Measurements from ENCODE around the gene JAK1.

JAK1 gene

DNA sequence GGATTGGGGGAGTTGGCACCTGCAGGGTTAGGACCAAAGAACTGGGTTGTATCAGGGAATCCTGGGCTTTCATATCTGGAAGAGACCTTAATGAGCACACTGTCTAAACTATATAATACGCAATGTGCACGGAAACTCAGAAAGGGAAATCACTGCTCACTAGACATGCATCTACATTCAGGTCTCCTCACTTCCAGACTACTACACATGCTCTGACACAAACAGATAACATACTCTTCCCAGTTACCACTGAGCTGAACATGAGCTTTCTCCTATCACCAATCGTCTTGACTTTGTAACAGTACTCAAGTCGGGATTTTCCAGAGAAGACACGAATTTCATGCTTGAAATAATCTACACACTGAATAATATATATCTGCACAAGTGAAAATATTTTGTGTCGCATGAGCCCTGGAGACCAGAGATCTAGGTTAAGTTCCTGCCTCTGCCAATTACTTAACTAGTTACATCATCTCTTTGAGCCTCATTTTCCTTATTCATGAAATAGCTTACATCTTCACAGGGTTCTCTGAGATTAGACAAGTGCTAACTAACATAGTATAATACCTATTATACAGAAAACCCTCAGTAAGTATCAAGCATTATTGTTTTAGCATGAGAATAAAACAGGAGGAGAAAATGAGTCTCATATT, 101.1 kb downstream of the JAK1 start:
- Histone ChIP-seq H3K4me1 (ENCODE audit: control insufficient read depth, insufficient read depth, low read length) (peaks cover 4% of the 10 kb centered on the region), H3K9ac (ENCODE audit: low read depth, low read length) (no peak overlapping the region), H3K27me3 (ENCODE audit: control insufficient read depth, insufficient read depth, low read length) (no peaks in the 10 kb centered on the region), H3K9me3 (ENCODE audit: control insufficient read depth, insufficient read depth, low read length) (no peaks in the 10 kb centered on the region), H3K4me3 (ENCODE audit: low read depth, low read length) (no peak overlapping the region), H3K36me3 (ENCODE audit: control insufficient read depth, insufficient read depth, low read length) (peaks cover 4% of the 10 kb centered on the region)

DNA sequence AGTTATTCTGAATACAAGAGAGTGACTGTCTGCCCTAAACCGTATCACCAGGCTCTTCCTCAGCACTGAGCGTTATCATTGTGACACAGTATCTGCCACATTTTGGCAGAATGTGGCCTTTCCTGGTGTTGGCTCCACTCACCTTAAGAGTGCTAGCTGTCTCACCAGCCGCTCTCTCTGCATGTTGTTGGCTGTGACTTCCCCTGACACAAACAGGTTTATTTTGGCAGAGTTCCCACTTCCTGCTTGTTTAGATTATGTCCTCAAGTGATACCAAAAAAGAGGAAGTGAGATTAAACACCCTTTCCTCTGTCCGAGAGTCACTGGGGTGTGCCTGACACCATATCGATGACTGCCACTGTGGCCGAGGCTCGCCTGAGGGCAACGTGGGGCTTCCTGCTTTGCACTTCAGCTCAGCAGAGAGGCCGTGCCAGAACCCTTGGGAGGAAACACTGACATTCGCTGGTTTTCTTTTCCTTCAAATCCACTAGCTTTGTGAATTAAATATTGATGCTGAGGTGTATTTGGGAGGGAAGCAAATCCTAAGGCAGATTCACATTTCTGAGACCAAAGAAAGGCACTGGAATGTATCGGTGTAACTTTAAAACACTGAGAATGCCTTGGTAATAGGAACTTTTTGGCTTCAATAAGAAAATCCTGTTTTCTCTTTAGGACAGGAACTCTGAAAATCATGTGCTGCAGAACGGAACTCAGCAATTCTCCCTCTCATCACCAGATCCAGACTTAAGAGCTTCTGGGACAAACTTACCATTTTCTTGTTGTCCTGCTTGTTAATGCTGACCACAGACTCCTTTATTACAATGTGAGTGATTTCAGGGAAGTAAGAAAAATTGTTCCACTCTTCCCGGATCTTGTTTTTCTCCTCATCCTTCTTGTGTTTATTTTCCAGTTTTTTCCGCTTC, 102.1 kb downstream of the JAK1 start:
- peaks cover 4% of the 10 kb centered on the region for H3K4me1 ChIP-seq (ENCODE audit: control insufficient read depth, insufficient read depth, low read length)
- H3K9ac ChIP-seq (ENCODE audit: low read depth, low read length): no peak overlapping the region
- no peaks in the 10 kb centered on the region for H3K9me3 ChIP-seq (ENCODE audit: control insufficient read depth, insufficient read depth, low read length)
- H3K4me3 ChIP-seq (ENCODE audit: low read depth, low read length): no peak overlapping the region
- no peaks in the 10 kb centered on the region for H3K27me3 ChIP-seq (ENCODE audit: control insufficient read depth, insufficient read depth, low read length)
- peaks cover 8% of the 10 kb centered on the region for H3K36me3 ChIP-seq (ENCODE audit: control insufficient read depth, insufficient read depth, low read length)

DNA sequence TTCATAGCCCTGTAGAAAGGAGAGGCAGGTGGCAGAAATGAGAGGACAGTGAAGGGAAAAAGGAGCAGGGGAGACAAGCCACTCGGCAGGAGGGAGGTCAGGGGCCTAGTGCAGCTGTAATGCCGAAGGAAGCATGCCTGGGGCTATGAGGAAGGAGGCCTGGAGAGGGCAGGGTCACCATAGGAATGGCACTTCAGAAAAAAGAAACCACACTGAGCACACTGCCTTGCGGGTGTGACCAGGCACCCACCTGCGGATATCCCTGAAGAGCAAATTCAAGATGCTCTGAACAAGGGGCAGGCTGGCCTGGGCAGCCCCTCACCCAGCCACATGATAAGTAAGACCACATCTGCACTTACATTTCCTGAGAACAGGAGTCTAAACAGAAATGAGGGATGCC, 104.7 kb downstream of the JAK1 start:
- no peaks in the 10 kb centered on the region for H3K27me3 ChIP-seq (ENCODE audit: control insufficient read depth, insufficient read depth, low read length)
- H3K4me3 ChIP-seq (ENCODE audit: low read depth, low read length): no peak overlapping the region
- peaks cover 4% of the 10 kb centered on the region for H3K4me1 ChIP-seq (ENCODE audit: control insufficient read depth, insufficient read depth, low read length)
- H3K9me3 ChIP-seq (ENCODE audit: control insufficient read depth, insufficient read depth, low read length): no peaks in the 10 kb centered on the region
- H3K36me3 ChIP-seq (ENCODE audit: control insufficient read depth, insufficient read depth, low read length): peaks cover 5% of the 10 kb centered on the region
- no peak overlapping the region for H3K9ac ChIP-seq (ENCODE audit: low read depth, low read length)

DNA sequence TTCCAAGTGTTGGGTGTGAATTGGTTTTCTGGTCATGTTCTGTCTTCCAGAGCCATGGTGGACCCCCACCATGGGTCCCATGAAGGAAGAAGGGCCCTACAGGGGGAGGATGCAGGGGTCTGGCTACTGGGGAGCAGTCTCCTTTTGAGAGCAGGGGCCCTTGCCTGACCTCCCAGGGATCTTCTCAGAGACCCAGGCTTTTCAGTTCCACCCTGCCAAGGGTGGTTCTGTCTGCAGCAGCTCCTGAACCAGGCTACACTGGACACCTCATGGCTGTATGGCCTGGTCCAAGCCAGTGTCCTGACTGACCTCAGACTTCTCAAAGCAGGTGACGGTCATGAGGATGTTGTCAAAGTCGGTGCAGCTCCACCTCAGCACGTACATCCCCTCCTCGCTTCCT, 109.0 kb downstream of the JAK1 start:
- Histone ChIP-seq H3K4me1 (ENCODE audit: control insufficient read depth, insufficient read depth, low read length) (peaks cover 4% of the 10 kb centered on the region), H3K9ac (ENCODE audit: low read depth, low read length) (no peak overlapping the region), H3K4me3 (ENCODE audit: low read depth, low read length) (no peak overlapping the region), H3K36me3 (ENCODE audit: control insufficient read depth, insufficient read depth, low read length) (peaks cover 8% of the 10 kb centered on the region), H3K9me3 (ENCODE audit: control insufficient read depth, insufficient read depth, low read length) (no peaks in the 10 kb centered on the region), H3K27me3 (ENCODE audit: control insufficient read depth, insufficient read depth, low read length) (no peaks in the 10 kb centered on the region)

DNA sequence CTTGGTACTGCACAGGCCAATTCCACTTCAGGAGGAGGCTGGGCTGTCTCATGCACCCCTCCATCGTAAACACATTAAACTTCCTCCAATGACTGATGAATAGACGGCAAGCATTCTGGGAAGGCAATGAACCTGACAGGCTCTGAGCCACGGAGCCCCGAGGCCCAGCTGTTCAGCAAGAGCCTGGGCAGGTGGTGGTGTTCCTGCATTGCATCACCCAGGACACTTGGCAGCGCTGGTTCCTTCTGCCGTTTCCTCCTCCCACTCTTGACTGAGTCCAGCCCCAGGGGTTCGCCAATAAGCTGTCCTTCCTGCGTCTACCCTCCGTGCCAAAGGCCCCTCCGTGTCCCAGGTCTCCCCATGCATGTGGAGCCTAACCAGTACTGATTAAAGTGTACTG, 109.8 kb downstream of the JAK1 start:
- peaks cover 8% of the 10 kb centered on the region for H3K36me3 ChIP-seq (ENCODE audit: control insufficient read depth, insufficient read depth, low read length)
- no peak overlapping the region for H3K9ac ChIP-seq (ENCODE audit: low read depth, low read length)
- H3K27me3 ChIP-seq (ENCODE audit: control insufficient read depth, insufficient read depth, low read length): no peaks in the 10 kb centered on the region
- no peak overlapping the region for H3K4me3 ChIP-seq (ENCODE audit: low read depth, low read length)
- H3K4me1 ChIP-seq (ENCODE audit: control insufficient read depth, insufficient read depth, low read length): peaks cover 4% of the 10 kb centered on the region
- no peaks in the 10 kb centered on the region for H3K9me3 ChIP-seq (ENCODE audit: control insufficient read depth, insufficient read depth, low read length)

DNA sequence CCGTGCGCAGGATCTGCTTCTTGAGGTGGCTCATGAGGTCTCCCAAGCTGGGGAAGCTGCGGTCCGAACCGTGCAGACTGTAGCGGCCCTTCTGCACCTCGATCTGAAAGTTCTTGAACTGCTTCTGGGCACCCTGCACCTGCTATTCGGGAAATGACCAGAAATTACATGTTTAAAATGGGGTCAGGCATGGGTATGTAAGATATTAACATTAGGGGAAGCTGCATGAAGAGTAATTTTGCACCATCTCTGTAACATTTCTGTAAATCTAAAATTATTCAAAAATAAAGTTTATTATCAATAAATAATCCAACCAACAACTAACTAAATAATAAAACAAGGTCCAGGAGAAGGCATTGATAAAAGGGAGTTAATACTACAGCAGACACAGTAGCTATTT, 110.8 kb downstream of the JAK1 start:
- Histone ChIP-seq H3K36me3 (ENCODE audit: control insufficient read depth, insufficient read depth, low read length) (peaks cover 9% of the 10 kb centered on the region), H3K27me3 (ENCODE audit: control insufficient read depth, insufficient read depth, low read length) (no peaks in the 10 kb centered on the region), H3K4me3 (ENCODE audit: low read depth, low read length) (no peak overlapping the region), H3K9me3 (ENCODE audit: control insufficient read depth, insufficient read depth, low read length) (no peaks in the 10 kb centered on the region), H3K4me1 (ENCODE audit: control insufficient read depth, insufficient read depth, low read length) (no peaks in the 10 kb centered on the region), H3K9ac (ENCODE audit: low read depth, low read length) (no peak overlapping the region)

DNA sequence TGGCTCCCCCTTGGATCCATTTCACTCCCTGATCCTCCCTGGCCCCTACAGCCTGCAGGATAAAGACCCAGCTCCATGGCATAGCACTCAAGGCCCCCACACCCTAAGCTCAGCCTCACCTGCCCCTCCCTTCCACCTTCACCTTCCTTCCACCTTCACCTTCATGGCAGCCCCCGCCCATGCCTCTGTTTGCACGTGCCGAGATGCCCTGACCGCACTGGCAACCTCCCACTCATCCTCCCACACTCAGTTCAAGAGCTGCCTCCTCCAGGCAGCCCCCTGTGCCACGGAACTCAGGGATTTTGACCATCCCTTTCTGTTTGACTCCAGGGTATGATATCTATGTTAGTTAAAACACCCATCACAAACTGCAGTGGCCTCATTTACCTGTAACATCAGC, 111.7 kb downstream of the JAK1 start:
- H3K9me3 ChIP-seq (ENCODE audit: control insufficient read depth, insufficient read depth, low read length): no peaks in the 10 kb centered on the region
- peaks cover 9% of the 10 kb centered on the region for H3K36me3 ChIP-seq (ENCODE audit: control insufficient read depth, insufficient read depth, low read length)

DNA sequence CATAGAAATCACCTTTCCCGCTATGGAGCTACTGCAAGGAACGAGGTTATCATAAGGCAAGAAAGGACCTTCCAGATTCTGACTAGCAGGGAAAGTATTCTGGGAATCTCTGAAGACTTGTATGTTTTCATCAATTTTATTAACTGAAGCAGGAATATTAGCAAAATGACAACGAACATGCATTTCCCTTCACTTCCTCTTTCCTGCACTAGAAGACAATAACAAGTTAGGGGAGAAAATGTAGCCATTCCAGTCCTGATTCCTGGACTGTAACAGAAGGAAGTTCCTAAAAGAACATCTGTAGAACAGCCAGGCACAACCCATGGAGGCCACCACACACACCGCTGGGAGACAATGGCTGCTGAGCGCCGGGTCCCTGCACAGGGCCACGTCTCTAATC, 114.7 kb downstream of the JAK1 start:
- Histone ChIP-seq H3K9ac (ENCODE audit: low read depth, low read length) (no peak overlapping the region), H3K36me3 (ENCODE audit: control insufficient read depth, insufficient read depth, low read length) (peaks cover 7% of the 10 kb centered on the region), H3K4me1 (ENCODE audit: control insufficient read depth, insufficient read depth, low read length) (no peaks in the 10 kb centered on the region)

More for the DNA sequence above, 111.7 kb downstream of the JAK1 start:
- no peak overlapping the region for H3K9ac ChIP-seq (ENCODE audit: low read depth, low read length)
- H3K27me3 ChIP-seq (ENCODE audit: control insufficient read depth, insufficient read depth, low read length): no peaks in the 10 kb centered on the region
- H3K4me3 ChIP-seq (ENCODE audit: low read depth, low read length): no peak overlapping the region
- no peaks in the 10 kb centered on the region for H3K4me1 ChIP-seq (ENCODE audit: control insufficient read depth, insufficient read depth, low read length)

DNA sequence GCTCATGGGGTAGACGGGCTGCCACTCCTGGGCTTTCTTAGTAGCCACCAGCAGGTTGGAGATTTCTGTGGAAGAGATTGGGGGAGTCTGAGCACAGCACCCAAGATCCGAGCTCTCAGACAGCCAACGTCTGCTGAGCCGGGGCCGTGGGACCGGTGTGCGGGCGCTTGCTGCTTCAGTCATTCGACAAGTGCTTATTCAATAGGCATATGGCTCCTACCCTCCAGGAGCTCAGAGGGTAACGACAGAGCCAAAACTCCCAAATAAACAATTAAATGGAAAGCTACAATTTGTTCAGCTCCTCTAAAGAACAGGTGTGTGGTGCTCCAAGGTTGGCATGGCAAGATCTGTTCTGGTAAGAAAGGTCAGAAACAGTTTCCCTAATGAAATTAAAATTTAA, 115.5 kb downstream of the JAK1 start:
- Histone ChIP-seq H3K9ac (ENCODE audit: low read depth, low read length) (no peak overlapping the region), H3K36me3 (ENCODE audit: control insufficient read depth, insufficient read depth, low read length) (peaks cover 7% of the 10 kb centered on the region), H3K4me3 (ENCODE audit: low read depth, low read length) (no peak overlapping the region), H3K27me3 (ENCODE audit: control insufficient read depth, insufficient read depth, low read length) (no peaks in the 10 kb centered on the region), H3K9me3 (ENCODE audit: control insufficient read depth, insufficient read depth, low read length) (no peaks in the 10 kb centered on the region), H3K4me1 (ENCODE audit: control insufficient read depth, insufficient read depth, low read length) (no peaks in the 10 kb centered on the region)

More for the DNA sequence above, 114.7 kb downstream of the JAK1 start:
- H3K9me3 ChIP-seq (ENCODE audit: control insufficient read depth, insufficient read depth, low read length): no peaks in the 10 kb centered on the region
- H3K27me3 ChIP-seq (ENCODE audit: control insufficient read depth, insufficient read depth, low read length): no peaks in the 10 kb centered on the region
- no peak overlapping the region for H3K4me3 ChIP-seq (ENCODE audit: low read depth, low read length)

DNA sequence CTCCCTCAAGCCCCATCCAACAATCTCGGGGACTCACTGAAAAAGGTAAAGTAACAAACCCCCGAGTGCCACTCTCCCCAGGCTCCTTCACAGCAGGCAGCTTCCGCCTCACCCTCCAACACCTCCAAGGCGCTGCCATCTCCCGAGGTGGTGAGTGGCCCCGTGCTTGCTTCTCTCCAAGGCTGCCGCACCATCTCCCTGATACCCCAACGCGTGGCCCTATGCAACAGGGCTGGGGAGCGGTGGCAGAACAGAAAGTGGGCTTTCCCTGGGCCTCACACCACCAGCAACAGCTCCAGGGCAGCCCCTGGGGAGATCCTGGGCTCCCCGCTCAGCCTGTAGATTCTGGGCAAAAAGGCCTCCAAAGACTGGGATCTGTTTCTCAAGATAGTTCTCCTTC, 116.4 kb downstream of the JAK1 start:
- Histone ChIP-seq H3K4me3 (ENCODE audit: low read depth, low read length) (no peak overlapping the region), H3K9ac (ENCODE audit: low read depth, low read length) (no peak overlapping the region), H3K36me3 (ENCODE audit: control insufficient read depth, insufficient read depth, low read length) (peaks cover 7% of the 10 kb centered on the region), H3K27me3 (ENCODE audit: control insufficient read depth, insufficient read depth, low read length) (no peaks in the 10 kb centered on the region), H3K4me1 (ENCODE audit: control insufficient read depth, insufficient read depth, low read length) (no peaks in the 10 kb centered on the region), H3K9me3 (ENCODE audit: control insufficient read depth, insufficient read depth, low read length) (no peaks in the 10 kb centered on the region)

DNA sequence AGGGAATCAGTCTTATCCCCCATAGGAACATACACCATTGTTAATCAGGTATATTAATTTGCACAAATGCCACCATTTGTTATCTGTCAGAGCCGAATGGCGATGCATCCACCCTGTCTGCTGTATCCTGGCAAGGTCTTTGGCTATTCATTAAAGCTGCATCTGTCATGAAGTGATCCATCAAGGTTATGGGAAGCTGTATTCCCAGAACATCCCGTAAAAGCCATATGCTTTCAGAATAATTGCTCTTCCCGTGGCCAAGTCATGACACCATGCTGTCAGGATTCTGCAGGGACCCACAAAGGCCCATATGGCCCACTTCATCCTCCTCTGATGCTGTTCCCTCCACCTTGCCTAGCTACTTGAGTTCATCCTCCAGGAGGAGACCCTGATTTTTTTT, 117.5 kb downstream of the JAK1 start:
- H3K36me3 ChIP-seq (ENCODE audit: control insufficient read depth, insufficient read depth, low read length): peaks cover 7% of the 10 kb centered on the region
- H3K4me1 ChIP-seq (ENCODE audit: control insufficient read depth, insufficient read depth, low read length): no peaks in the 10 kb centered on the region
- no peaks in the 10 kb centered on the region for H3K27me3 ChIP-seq (ENCODE audit: control insufficient read depth, insufficient read depth, low read length)
- no peaks in the 10 kb centered on the region for H3K9me3 ChIP-seq (ENCODE audit: control insufficient read depth, insufficient read depth, low read length)
- no peak overlapping the region for H3K9ac ChIP-seq (ENCODE audit: low read depth, low read length)
- H3K4me3 ChIP-seq (ENCODE audit: low read depth, low read length): no peak overlapping the region

DNA sequence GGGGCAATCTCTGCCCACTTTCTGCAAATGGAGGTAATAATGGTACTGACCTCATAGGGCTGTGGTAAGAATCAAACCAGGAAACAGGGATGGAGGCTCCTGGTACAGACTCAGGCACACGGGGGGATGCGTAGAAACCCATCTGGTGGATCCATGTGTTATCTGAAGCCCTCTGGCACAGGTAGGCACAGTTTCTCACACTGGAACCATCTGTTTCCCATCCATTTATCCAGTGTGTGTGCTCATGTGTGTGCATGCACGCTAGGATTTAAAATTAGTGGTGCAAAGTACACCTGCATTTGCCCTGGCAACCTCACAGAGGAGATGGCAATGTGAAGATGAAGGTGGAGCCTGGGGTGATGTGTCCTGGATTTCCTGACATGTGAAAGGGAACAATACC, 118.2 kb downstream of the JAK1 start:
- no peak overlapping the region for H3K4me3 ChIP-seq (ENCODE audit: low read depth, low read length)
- H3K9me3 ChIP-seq (ENCODE audit: control insufficient read depth, insufficient read depth, low read length): no peaks in the 10 kb centered on the region
- H3K4me1 ChIP-seq (ENCODE audit: control insufficient read depth, insufficient read depth, low read length): no peaks in the 10 kb centered on the region
- no peaks in the 10 kb centered on the region for H3K27me3 ChIP-seq (ENCODE audit: control insufficient read depth, insufficient read depth, low read length)
- H3K36me3 ChIP-seq (ENCODE audit: control insufficient read depth, insufficient read depth, low read length): peaks cover 4% of the 10 kb centered on the region
- no peak overlapping the region for H3K9ac ChIP-seq (ENCODE audit: low read depth, low read length)

All from iPS-15b (cell line).